Loucy (cell line): ENCODE measurements around the gene HSP90AB1.

Experiments used
- H2AFZ ChIP-seq: fragments of 200-600 bp; sonication (generic); 2 replicates; pipeline ENCODE4 v1.6.0; 2016; ENCODE audit warnings: antibody characterized with exemption, mild to moderate bottlenecking, low read length, moderate library complexity
- H3F3A ChIP-seq: fragments of 200-600 bp; 2 replicates; pipeline ENCODE4 v1.6.0; 2016; ENCODE audit warnings: antibody characterized with exemption, low read depth, mild to moderate bottlenecking
- H3K27me3 ChIP-seq: fragments of 200-600 bp; sonication (generic); 2 replicates; pipeline ENCODE4 v1.6.1; 2014; ENCODE audit warnings: low read length, mild to moderate bottlenecking; ENCODE audit not compliant: insufficient read depth, poor library complexity, severe bottlenecking
- H3K36me3 ChIP-seq: fragments of 200-600 bp; sonication (generic); 2 replicates; pipeline ENCODE4 v1.6.1; 2016; ENCODE audit warnings: low read length; ENCODE audit not compliant: insufficient read depth
- H3K4me1 ChIP-seq: fragments of 200-600 bp; sonication (generic); 2 replicates; pipeline ENCODE4 v1.5.1; 2014; ENCODE audit warnings: low read length, mild to moderate bottlenecking; ENCODE audit not compliant: insufficient read depth, poor library complexity, severe bottlenecking
- H3K4me2 ChIP-seq: fragments of 200-600 bp; sonication (generic); 2 replicates; pipeline ENCODE4 v1.6.0; 2014; ENCODE audit warnings: antibody characterized with exemption, low read length, low read depth, mild to moderate bottlenecking; ENCODE audit not compliant: poor library complexity, severe bottlenecking
- H3K4me3 ChIP-seq: fragments of 200-600 bp; sonication (generic); 2 replicates; pipeline ENCODE4 v1.5.1; 2014; ENCODE audit warnings: low read length, mild to moderate bottlenecking, mixed read lengths; ENCODE audit not compliant: poor library complexity, severe bottlenecking
- H3K79me2 ChIP-seq: fragments of 200-600 bp; sonication (generic); 2 replicates; pipeline ENCODE4 v1.6.1; 2014; ENCODE audit warnings: low read length; ENCODE audit not compliant: insufficient read depth
- H3K9ac ChIP-seq: fragments of 200-600 bp; sonication (generic); 2 replicates; pipeline ENCODE4 v1.6.0; 2014; ENCODE audit warnings: mild to moderate bottlenecking, low read depth, low read length, moderate library complexity; ENCODE audit not compliant: poor library complexity, severe bottlenecking
- H3K9me2 ChIP-seq: fragments of 200-600 bp; sonication (generic); replicated peaks from 2 replicates; pipeline ENCODE4 v1.6.1; 2016; ENCODE audit warnings: low read depth, low read length, mixed read lengths
- H3K9me3 ChIP-seq: fragments of 200-600 bp; sonication (generic); 2 replicates; pipeline ENCODE4 v1.6.1; 2014; ENCODE audit warnings: mild to moderate bottlenecking, antibody characterized with exemption, low read length, low read depth; ENCODE audit not compliant: insufficient read depth
- H4K20me1 ChIP-seq: fragments of 200-600 bp; sonication (generic); 2 replicates; pipeline ENCODE4 v1.6.0; 2014; ENCODE audit warnings: antibody characterized with exemption, low read length, mild to moderate bottlenecking; ENCODE audit not compliant: insufficient read depth, poor library complexity, severe bottlenecking
- CTCF ChIP-seq: fragments of 200-600 bp; sonication (generic); conservative IDR thresholded peaks from 2 replicates; pipeline ENCODE4 v1.5.1; 2014; ENCODE audit warnings: mild to moderate bottlenecking, antibody characterized with exemption, low read length
- EZH2phosphoT487 ChIP-seq: fragments of 200-600 bp; IDR thresholded peaks from 2 replicates; pipeline ENCODE4 v1.6.1; 2018; ENCODE audit warnings: antibody characterized with exemption, mild to moderate bottlenecking, moderate library complexity, borderline replicate concordance

Gene HSP90AB1

GRCh38 chr6:44232676-44233566 is 14.0 kb upstream of the HSP90AB1 start:
- TF ChIP-seq EZH2phosphoT487, result no peak
- no peaks in the 10 kb centered on the region for H3K9me3 ChIP-seq
- H3K9ac ChIP-seq, result no peak overlapping the region
- H3K79me2 ChIP-seq, result no peaks in the 10 kb centered on the region
- no peaks in the 10 kb centered on the region for H3K9me2 ChIP-seq
- peaks cover 5% of the 10 kb centered on the region; the same call in 1 of the 2 replicates for H3K36me3 ChIP-seq
- no peak overlapping the region for H3K4me3 ChIP-seq
- no peaks in the 10 kb centered on the region for H4K20me1 ChIP-seq
- H3K27me3 ChIP-seq, result no peaks in the 10 kb centered on the region
- H3K4me2 ChIP-seq, result no peak overlapping the region
- no peaks in the 10 kb centered on the region for H3F3A ChIP-seq
- H2AFZ ChIP-seq, result no peak overlapping the region
- H3K4me1 ChIP-seq, result no peaks in the 10 kb centered on the region

- Histone ChIP-seq H3K4me1 (no peaks in the 10 kb centered on the region), H3K36me3 (peaks cover 5% of the 10 kb centered on the region; the same call in 1 of the 2 replicates), H3K9me3 (no peaks in the 10 kb centered on the region), H4K20me1 (no peaks in the 10 kb centered on the region), H3K9ac (no peak overlapping the region), H2AFZ (no peak overlapping the region), H3K4me3 (no peak overlapping the region), H3K79me2 (no peaks in the 10 kb centered on the region), H3F3A (no peaks in the 10 kb centered on the region), H3K9me2 (no peaks in the 10 kb centered on the region), H3K27me3 (no peaks in the 10 kb centered on the region), H3K4me2 (no peak overlapping the region)
- TF ChIP-seq CTCF (no peak), EZH2phosphoT487 (no peak)
These were observed 13.3 kb upstream of the HSP90AB1 start for GRCh38 chr6:44233567-44234100.

GRCh38 chr6:44234101-44235025 is 12.5 kb upstream of the HSP90AB1 start:
- Histone ChIP-seq H3K9me3 (no peaks in the 10 kb centered on the region), H3K79me2 (no peaks in the 10 kb centered on the region), H3K9ac (no peak overlapping the region), H4K20me1 (no peaks in the 10 kb centered on the region), H3K4me3 (no peak overlapping the region), H3K4me2 (no peak overlapping the region), H3K36me3 (peaks cover 5% of the 10 kb centered on the region; the same call in 1 of the 2 replicates), H2AFZ (no peak overlapping the region), H3K27me3 (no peaks in the 10 kb centered on the region), H3K4me1 (no peaks in the 10 kb centered on the region), H3F3A (no peaks in the 10 kb centered on the region), H3K9me2 (no peaks in the 10 kb centered on the region)
- TF ChIP-seq EZH2phosphoT487 (no peak), CTCF (peak; percentile 93)
